OCI-LY3 (cell line): ENCODE results near the gene UNC93B1.
A peak's percentile ranks its signal among the peaks of the same experiment; 100 is the strongest.

Experiments used
- H2AFZ ChIP-seq: fragments of 200-600, 300-600 bp; shearing (Covaris generic); 2 replicates; pipeline ENCODE4 v1.6.0; 2014; ENCODE audit warnings: antibody characterized with exemption, low read depth, low read length
- H3K27ac ChIP-seq: fragments of 200-600, 300-600 bp; sonication (generic); 2 replicates; pipeline ENCODE4 v1.5.1; 2014; ENCODE audit warnings: mild to moderate bottlenecking, low read length, moderate library complexity, mixed read lengths
- H3K27me3 ChIP-seq: fragments of 200-600, 300-600 bp; sonication (generic); 2 replicates; pipeline ENCODE4 v1.6.1; 2014; ENCODE audit warnings: low read depth, low read length, mixed read lengths
- H3K36me3 ChIP-seq: fragments of 200-600, 300-600 bp; sonication (generic); replicated peaks from 2 replicates; pipeline ENCODE3; 2014; ENCODE audit warnings: low read depth, low read length, mixed read lengths
- H3K4me1 ChIP-seq: fragments of 300-600, 200-600 bp; sonication (generic); 2 replicates; pipeline ENCODE4 v1.6.1; 2014; ENCODE audit warnings: low read length, mixed read lengths
- H3K4me2 ChIP-seq: fragments of 200-600, 300-600 bp; sonication (generic); 2 replicates; pipeline ENCODE4 v1.6.1; 2014; ENCODE audit warnings: low read length, mixed read lengths
- H3K4me3 ChIP-seq: fragments of 300-600, 200-600 bp; sonication (generic); 2 replicates; pipeline ENCODE4 v1.5.1; 2014; ENCODE audit warnings: antibody characterized with exemption, mild to moderate bottlenecking, low read length, moderate library complexity
- H3K79me2 ChIP-seq: fragments of 300-600, 200-600 bp; shearing (Covaris generic); 2 replicates; pipeline ENCODE4 v1.6.1; 2014; ENCODE audit warnings: mild to moderate bottlenecking, low read length, mixed read lengths
- H3K9ac ChIP-seq: fragments of 300-600, 200-600 bp; shearing (Covaris generic); 2 replicates; pipeline ENCODE4 v1.6.0; 2014; ENCODE audit warnings: mild to moderate bottlenecking, low read length, moderate library complexity
- H3K9me3 ChIP-seq: fragments of 200-600, 300-600 bp; shearing (Covaris generic); 2 replicates; pipeline ENCODE4 v1.6.1; 2014; ENCODE audit warnings: low read length, mixed read lengths; ENCODE audit not compliant: insufficient read depth
- H4K20me1 ChIP-seq: fragments of 200-600, 300-600 bp; sonication (generic); 2 replicates; pipeline ENCODE4 v1.6.1; 2016; ENCODE audit warnings: low read length, mixed read lengths; ENCODE audit not compliant: insufficient read depth
- EZH2phosphoT487 ChIP-seq: fragments of 200-600 bp; shearing (Covaris generic); IDR thresholded peaks from 2 replicates; pipeline ENCODE4 v1.6.1; 2018; ENCODE audit warnings: antibody characterized with exemption, mixed run types, low read depth
- TF ChIP-seq, protein P1 (sequence below): fragments of 200-600, 300-600 bp; sonication (generic); IDR thresholded peaks from 2 replicates; pipeline ENCODE4 v1.5.1; 2014; ENCODE audit warnings: antibody characterized with exemption, low read length, low read depth

The UNC93B1 gene

DNA sequence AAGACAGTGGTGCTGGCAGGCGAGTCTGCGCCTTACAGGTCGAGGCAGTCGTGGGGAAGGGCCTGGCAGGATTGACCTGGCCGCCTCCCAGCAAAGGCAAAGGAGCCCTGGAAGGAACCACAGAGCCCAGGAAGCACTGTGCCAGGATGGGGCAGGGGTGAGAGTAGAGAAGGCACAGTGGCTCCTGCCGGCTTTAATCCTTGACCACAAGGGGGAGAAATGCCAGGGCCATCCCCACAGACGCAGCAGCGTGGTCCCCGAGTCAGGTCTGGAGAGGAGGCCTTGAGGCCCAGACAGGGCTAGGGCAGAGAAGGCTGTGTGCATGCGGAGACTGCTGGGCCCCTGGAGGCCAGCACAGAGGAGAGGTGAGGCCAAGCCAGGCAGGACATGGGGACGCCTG is 16.7 kb upstream of the UNC93B1 start:
- TF ChIP-seq, protein P1, sequence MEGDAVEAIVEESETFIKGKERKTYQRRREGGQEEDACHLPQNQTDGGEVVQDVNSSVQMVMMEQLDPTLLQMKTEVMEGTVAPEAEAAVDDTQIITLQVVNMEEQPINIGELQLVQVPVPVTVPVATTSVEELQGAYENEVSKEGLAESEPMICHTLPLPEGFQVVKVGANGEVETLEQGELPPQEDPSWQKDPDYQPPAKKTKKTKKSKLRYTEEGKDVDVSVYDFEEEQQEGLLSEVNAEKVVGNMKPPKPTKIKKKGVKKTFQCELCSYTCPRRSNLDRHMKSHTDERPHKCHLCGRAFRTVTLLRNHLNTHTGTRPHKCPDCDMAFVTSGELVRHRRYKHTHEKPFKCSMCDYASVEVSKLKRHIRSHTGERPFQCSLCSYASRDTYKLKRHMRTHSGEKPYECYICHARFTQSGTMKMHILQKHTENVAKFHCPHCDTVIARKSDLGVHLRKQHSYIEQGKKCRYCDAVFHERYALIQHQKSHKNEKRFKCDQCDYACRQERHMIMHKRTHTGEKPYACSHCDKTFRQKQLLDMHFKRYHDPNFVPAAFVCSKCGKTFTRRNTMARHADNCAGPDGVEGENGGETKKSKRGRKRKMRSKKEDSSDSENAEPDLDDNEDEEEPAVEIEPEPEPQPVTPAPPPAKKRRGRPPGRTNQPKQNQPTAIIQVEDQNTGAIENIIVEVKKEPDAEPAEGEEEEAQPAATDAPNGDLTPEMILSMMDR: peak; percentile 39
- TF ChIP-seq EZH2phosphoT487: no peak
- Histone ChIP-seq H4K20me1 (no peaks in the 10 kb centered on the region), H3K4me2 (peak overlapping the region; percentile 44), H3K79me2 (no peaks in the 10 kb centered on the region), H3K27me3 (no peaks in the 10 kb centered on the region), H3K27ac (no peak overlapping the region), H3K36me3 (peaks cover 5% of the 10 kb centered on the region), H3K4me3 (no peak overlapping the region), H3K4me1 (peaks cover 15% of the 10 kb centered on the region), H3K9me3 (no peaks in the 10 kb centered on the region), H2AFZ (peak overlapping the region; percentile 43; the same call in 1 of the 2 replicates), H3K9ac (no peak overlapping the region)

DNA sequence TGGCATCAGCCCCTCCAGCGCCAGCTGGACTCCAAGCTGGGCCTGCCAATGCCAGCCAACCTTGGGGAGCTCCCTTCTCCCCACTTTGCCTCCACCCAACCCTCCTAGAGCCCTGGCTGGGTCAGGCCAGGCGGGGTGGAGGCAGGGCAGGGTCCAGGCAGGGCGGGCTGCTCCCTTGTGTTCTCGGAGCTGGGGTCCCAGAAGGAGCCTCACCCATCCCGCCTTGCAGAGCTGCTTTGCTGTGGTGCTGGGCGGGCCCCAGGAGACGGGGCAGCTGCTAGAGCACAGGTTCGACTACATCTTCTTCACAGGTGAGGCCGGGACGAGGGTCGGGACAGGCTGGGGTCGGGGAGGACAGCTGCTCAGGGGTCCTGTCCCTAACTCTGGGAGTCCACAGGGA is 15.6 kb upstream of the UNC93B1 start:
- Histone ChIP-seq H3K4me1 (peaks cover 15% of the 10 kb centered on the region), H3K4me2 (no peak overlapping the region), H3K27me3 (no peaks in the 10 kb centered on the region), H3K27ac (no peak overlapping the region), H2AFZ (no peak overlapping the region), H4K20me1 (no peaks in the 10 kb centered on the region), H3K36me3 (peaks cover under 1% of the 10 kb centered on the region), H3K9me3 (no peaks in the 10 kb centered on the region), H3K4me3 (no peak overlapping the region), H3K9ac (no peak overlapping the region), H3K79me2 (no peaks in the 10 kb centered on the region)
- TF ChIP-seq EZH2phosphoT487: no peak
- TF ChIP-seq, protein P1: no peak

DNA sequence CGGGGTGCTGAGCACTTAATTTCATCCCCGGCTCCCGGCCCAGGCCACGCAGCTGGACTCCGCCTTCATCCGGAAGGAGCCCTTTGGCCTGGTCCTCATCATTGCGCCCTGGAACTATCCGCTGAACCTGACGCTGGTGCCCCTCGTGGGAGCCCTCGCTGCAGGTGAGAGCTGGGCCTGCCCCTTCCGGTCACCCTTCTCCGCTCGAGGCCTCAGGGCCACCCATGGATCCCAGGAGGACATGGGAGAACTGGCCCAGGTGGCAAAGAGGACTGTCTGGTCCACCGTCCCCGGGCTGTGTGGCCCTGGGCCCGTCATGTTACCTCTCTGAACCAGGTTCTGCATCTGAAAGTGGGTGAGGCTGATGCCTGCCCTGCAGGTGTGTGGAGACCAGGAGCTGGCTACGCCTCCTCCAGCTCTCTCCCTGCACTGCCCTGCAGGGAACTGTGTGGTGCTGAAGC is 14.9 kb upstream of the UNC93B1 start:
- Histone ChIP-seq H3K4me3 (no peak overlapping the region), H3K9ac (no peak overlapping the region), H4K20me1 (no peaks in the 10 kb centered on the region), H2AFZ (no peak overlapping the region), H3K27me3 (no peaks in the 10 kb centered on the region), H3K79me2 (no peaks in the 10 kb centered on the region), H3K4me1 (peaks cover 15% of the 10 kb centered on the region), H3K4me2 (no peak overlapping the region), H3K27ac (no peak overlapping the region), H3K9me3 (no peaks in the 10 kb centered on the region), H3K36me3 (no peaks in the 10 kb centered on the region)
- TF ChIP-seq EZH2phosphoT487: no peak
- TF ChIP-seq, protein P1: no peak

DNA sequence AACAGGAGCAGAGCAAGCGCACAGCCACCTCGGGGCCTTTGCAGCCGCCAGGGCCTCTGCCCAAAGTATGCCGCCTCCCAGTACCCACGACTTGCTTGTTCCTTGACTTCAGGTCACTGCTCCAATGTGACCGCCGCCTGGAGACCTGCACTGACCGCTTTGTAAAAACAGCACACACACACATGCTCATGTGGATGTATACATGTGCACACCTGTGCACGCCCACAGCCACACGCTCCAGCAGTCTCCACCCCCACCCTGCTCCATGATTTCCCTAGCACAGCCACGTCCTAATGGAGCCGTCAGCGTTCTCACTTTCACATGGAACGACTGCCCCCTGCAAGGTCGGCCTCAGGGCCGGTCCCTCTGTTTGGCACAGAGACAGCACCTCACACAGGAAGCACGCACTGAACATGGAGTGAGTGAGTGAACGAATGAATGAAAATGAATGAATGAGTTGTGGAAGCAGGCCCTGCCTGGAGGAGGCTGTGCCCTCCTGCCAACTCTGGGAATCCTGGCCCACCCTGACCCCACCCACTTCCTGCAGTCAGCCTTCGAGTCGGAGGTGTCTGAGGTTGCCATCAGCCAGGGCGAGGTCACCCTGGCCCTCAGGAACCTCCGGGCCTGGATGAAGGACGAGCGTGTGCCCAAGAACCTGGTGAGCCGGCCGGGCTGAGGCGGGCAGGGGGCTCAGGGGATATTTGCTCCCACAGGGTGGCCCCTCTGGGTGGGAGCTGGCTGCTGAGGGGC is 14.3 kb upstream of the UNC93B1 start:
- Histone ChIP-seq H3K4me2 (no peak overlapping the region), H3K4me3 (no peak overlapping the region), H3K4me1 (peaks cover 15% of the 10 kb centered on the region), H3K36me3 (no peaks in the 10 kb centered on the region), H3K79me2 (no peaks in the 10 kb centered on the region), H3K27ac (no peak overlapping the region), H3K9ac (no peak overlapping the region), H4K20me1 (no peaks in the 10 kb centered on the region), H3K9me3 (no peaks in the 10 kb centered on the region), H2AFZ (no peak overlapping the region), H3K27me3 (no peaks in the 10 kb centered on the region)
- no peak for TF ChIP-seq EZH2phosphoT487
- TF ChIP-seq, protein P1: no peak
